HG03097 (cell line): ENCODE measurements around the gene COX7A1.
"Not testable (repeated sequence)": the region's sequence is repeated elsewhere in the genome, so short reads cannot be mapped to it uniquely, and the experiment has no call there.

Experiments
- ATAC-seq: cut with Tn5 transposase; IDR thresholded peaks from one replicate; pipeline ENCODE4 v1.9.1; 2021; ENCODE audit not compliant: unreplicated experiment, low FRiP score

COX7A1 gene

GRCh38 chr19:36142046-36142445, 10.2 kb downstream of the COX7A1 start:
- no peak for ATAC-seq

- ATAC-seq: no peak
These were observed 11.0 kb downstream of the COX7A1 start for GRCh38 chr19:36141039-36141927.

DNA sequence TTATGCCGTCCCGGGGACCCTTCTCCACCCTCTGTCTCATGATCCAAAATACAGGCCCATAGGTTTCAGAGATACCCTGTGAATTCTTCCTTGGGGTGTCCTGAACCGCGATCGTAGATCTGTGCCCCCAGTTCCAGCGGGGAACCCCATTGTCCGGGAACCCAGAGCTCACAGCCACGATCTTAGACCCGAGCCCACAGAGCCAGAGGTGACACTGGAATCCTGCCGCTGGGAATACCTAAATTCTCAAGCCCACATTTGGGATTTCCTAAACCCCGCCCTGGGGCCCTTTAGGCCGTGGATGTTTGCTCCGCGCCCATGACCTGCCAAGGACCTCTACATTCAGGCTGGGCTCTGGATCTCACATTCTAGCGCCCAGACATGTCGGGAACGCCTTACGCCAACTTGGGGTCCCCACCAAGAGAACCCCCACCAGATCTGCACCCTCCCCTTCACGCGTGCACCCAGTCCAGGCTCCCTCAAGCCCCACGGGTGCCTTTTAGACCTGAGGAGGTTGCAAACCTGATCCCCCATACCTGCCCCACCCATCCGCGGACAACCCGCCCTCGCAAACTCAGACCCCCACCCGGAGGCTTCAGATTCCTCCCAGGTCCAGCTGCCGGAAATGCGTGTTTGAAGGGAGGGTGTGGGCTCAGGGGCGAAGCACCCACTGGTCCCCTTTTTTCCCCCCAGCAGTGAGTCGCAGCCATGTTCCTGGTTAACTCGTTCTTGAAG, 11.8 kb downstream of the COX7A1 start:
- no peak for ATAC-seq

- ATAC-seq: peak; percentile 77
These were observed 12.6 kb downstream of the COX7A1 start, which contains the start of gene CAPNS1 for GRCh38 chr19:36139473-36140303. TSS of gene CAPNS1 (plus strand) at chr19:36140066. CDS start at chr19:36141012, 946 bp downstream.

GRCh38 chr19:36139120-36139472, 13.2 kb downstream of the COX7A1 start:
- ATAC-seq: no peak

GRCh38 chr19:36136964-36137686, 15.1 kb downstream of the COX7A1 start:
- ATAC-seq: no peak

GRCh38 chr19:36134867-36135266, 17.4 kb downstream of the COX7A1 start:
- ATAC-seq: not testable (repeated sequence)

DNA sequence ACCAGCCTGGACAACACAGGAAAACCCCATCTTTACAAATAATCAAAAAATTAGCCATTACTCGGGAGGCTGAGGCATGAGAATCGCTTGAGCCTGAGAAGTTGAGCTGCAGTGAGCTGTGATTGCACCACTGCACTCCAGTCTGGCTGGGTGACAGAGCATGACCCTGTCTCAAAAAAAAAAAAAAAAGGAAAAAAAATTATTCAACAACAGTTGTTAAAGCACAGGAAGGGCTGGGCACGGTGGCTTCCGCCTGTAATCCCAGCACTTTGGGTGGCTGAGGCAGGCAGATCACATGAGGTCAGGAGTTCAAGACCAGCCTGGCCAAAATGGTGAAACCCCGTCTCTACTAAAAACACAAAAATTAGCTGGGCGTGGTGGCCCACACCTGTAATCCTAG, 21.0 kb downstream of the COX7A1 start:
- not testable (repeated sequence) for ATAC-seq

- no peak for ATAC-seq
These were observed 23.9 kb downstream of the COX7A1 start for GRCh38 chr19:36128392-36128736.

GRCh38 chr19:36125557-36125956, 26.7 kb downstream of the COX7A1 start:
- ATAC-seq: no peak

GRCh38 chr19:36121486-36122124, 30.6 kb downstream of the COX7A1 start:
- no peak for ATAC-seq

GRCh38 chr19:36120984-36121358, 31.3 kb downstream of the COX7A1 start:
- ATAC-seq: no peak

DNA sequence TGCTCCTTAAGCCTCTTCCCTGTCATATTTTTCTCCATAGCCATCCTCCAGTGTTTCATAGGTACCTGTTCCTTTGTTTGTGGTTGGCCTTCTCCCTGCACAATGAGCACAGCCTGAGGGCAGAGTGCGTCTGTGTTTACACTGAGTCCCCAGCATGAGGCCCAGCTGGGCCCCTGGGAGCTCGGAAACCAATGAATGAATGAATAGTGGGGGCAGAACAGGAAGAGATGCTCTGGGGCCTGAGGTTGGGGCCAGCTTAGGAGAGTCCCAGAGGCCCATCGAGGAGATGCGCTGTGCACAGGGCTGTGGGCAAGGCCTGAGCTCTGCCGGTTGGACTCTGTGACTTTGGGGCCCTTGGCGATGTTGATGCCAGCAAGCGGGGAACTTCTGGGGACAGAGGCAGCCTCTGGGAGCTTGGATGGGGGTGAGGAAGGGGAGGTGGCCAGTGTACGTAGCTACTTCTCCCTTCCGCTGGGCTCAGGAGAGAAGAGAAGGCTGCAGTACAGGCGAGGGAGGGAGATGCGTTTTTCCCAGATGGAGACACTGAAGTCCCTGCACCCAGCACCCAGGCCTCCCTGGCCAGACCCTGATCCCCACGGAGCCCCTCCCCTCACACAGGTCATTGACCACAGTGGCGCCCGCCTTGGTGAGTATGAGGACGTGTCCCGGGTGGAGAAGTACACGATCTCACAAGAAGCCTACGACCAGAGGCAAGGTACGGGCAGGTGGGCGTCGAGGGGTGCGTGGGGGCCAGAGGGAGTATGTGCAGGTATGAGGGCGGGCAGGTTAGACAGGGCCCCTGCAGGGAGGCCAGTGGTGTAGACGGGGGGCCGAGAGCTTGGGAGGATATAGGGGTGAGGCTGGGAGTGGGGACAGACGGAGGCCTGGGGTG, 31.9 kb downstream of the COX7A1 start:
- no peak for ATAC-seq

DNA sequence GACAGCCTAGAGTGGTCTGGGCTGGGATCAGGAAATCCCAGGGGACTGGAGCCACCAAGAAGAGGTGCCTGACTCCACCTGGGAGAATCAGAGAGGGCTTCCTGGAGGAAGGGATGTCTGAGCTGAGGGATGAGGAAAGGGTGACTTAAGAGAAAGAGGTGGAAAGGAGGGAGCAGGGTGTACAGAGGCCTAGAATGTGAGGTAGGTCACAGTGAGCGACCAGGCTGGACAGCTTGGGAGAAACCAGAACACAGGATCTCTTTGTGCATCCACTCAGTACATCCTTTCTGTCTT, 36.0 kb downstream of the COX7A1 start:
- ATAC-seq: no peak

GRCh38 chr19:36115453-36116343, 36.5 kb downstream of the COX7A1 start, which contains the start of gene TBCB:
TSS of gene TBCB (plus strand) at chr19:36115468. CDS start at chr19:36115561, 93 bp downstream.
- ATAC-seq: no peak

DNA sequence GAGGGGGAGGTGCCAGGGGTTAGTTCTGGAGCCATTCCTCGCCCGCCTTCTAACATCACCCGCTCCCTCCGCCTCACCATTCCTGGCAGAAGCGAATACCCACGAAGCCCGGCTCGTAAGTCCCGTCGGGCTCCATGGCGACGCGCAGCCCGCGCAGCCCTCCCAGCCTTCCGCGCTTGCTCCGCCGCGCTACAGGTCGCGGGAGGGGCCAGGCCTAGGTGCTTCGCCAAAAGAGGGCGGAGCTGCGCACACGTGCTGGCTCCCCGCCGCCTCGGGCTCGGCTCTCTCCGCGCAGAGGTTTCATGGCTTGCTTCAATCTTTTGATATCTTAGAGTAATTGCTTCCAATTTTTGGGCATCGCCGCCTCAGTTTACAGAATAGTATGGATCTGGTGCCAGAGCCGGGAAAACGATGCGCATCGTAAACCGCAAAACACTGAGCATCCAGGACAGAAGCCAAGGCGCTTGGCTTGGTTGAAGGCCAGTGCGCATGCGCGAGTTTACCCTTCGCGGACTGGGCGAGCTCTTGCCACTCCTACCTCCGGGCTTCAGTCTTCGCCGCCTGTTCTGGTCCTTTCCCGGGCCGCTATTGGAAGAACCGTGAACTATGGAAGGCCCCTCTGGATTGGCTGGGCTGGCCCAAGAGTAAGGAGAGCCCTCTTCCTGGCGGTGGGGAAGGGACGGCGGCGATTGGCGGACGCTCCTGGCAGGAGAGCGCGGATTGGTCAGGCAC, 37.4 kb downstream of the COX7A1 start, which contains the start of gene POLR2I:
POLR2I (minus strand) TSS at position 155 of the 732 bp plus-strand sequence; CDS start at position 136, 19 bp downstream.
- ATAC-seq: peak; percentile 70
